H9 (cell line): Measurements from ENCODE around the gene FADD. TPM values are rescaled to one million over a fixed set of nuclear protein-coding genes. Genes with fewer than 3 reads are reported as not detected.
A peak's percentile ranks its signal among the peaks of the same experiment; 100 is the strongest.

Experiments used
- DNase-seq: peaks from one replicate; pipeline ENCODE4 v3.0.0-alpha.2; 2017
- H2AFZ ChIP-seq: one replicate; pipeline ENCODE4 v1.6.1; 2013; ENCODE audit warnings: mild to moderate bottlenecking, low read length, control low read depth, moderate library complexity
- H2AK5ac ChIP-seq: 2 replicates; pipeline ENCODE4 v1.6.1; 2013; ENCODE audit warnings: low read length, control low read depth, mixed read lengths; ENCODE audit not compliant: insufficient read length
- H2BK120ac ChIP-seq: one replicate; pipeline ENCODE4 v1.6.1; 2013; ENCODE audit warnings: low read depth, mild to moderate bottlenecking, low read length, control low read depth, inconsistent platforms; ENCODE audit not compliant: poor library complexity, severe bottlenecking
- H2BK12ac ChIP-seq: 2 replicates; pipeline ENCODE4 v1.6.1; 2013; ENCODE audit warnings: low read length, control low read depth, mixed read lengths, low read depth; ENCODE audit not compliant: insufficient read length
- H2BK15ac ChIP-seq: 2 replicates; pipeline ENCODE4 v1.6.1; 2013; ENCODE audit warnings: low read depth, low read length, control low read depth
- H2BK20ac ChIP-seq: one replicate; pipeline ENCODE4 v1.6.1; 2013; ENCODE audit warnings: low read depth, mild to moderate bottlenecking, low read length, control low read depth, inconsistent platforms; ENCODE audit not compliant: poor library complexity, severe bottlenecking
- H2BK5ac ChIP-seq: 2 replicates; pipeline ENCODE4 v1.6.1; 2013; ENCODE audit warnings: low read length, control low read depth, mixed read lengths; ENCODE audit not compliant: insufficient read length
- H3K14ac ChIP-seq: 2 replicates; pipeline ENCODE4 v1.6.1; 2013; ENCODE audit warnings: low read length, control low read depth; ENCODE audit not compliant: insufficient read depth
- H3K18ac ChIP-seq: 2 replicates; pipeline ENCODE4 v1.6.1; 2013; ENCODE audit warnings: low read depth, mild to moderate bottlenecking, mixed read lengths, low read length, control low read depth; ENCODE audit not compliant: insufficient read length
- H3K23ac ChIP-seq: 2 replicates; pipeline ENCODE4 v1.6.1; 2013; ENCODE audit warnings: low read length, control low read depth, mixed read lengths, low read depth; ENCODE audit not compliant: insufficient read length
- H3K23me2 ChIP-seq: 2 replicates; pipeline ENCODE4 v1.6.1; 2013; ENCODE audit warnings: low read depth, mild to moderate bottlenecking, mixed read lengths, low read length, control low read depth; ENCODE audit not compliant: insufficient read length, poor library complexity, severe bottlenecking
- H3K27ac ChIP-seq: 2 replicates; pipeline ENCODE4 v1.5.1; 2013; ENCODE audit warnings: low read length, control low read depth, mixed read lengths, low read depth; ENCODE audit not compliant: insufficient read length
- H3K27me3 ChIP-seq: 2 replicates; pipeline ENCODE4 v1.6.1; 2013; ENCODE audit warnings: low read length, control low read depth, inconsistent platforms; ENCODE audit not compliant: insufficient read depth
- H3K4ac ChIP-seq: 2 replicates; pipeline ENCODE4 v1.6.1; 2013; ENCODE audit warnings: low read depth, mild to moderate bottlenecking, control low read depth, inconsistent platforms, low read length, moderate library complexity
- H3K4me1 ChIP-seq: 2 replicates; pipeline ENCODE4 v1.6.1; 2013; ENCODE audit warnings: low read length, control low read depth, inconsistent platforms; ENCODE audit not compliant: insufficient read depth
- H3K4me2 ChIP-seq: 2 replicates; pipeline ENCODE4 v1.6.1; 2013; ENCODE audit warnings: low read length, control low read depth, mixed read lengths; ENCODE audit not compliant: insufficient read length, insufficient read depth
- H3K56ac ChIP-seq: 2 replicates; pipeline ENCODE4 v1.6.1; 2013; ENCODE audit warnings: low read depth, mild to moderate bottlenecking, mixed read lengths, low read length, control low read depth; ENCODE audit not compliant: insufficient read length
- H3K79me1 ChIP-seq: 2 replicates; pipeline ENCODE4 v1.6.1; 2013; ENCODE audit warnings: low read depth, mild to moderate bottlenecking, moderate library complexity, low read length, control low read depth, inconsistent platforms; ENCODE audit not compliant: insufficient read depth, poor library complexity, severe bottlenecking
- H3K79me2 ChIP-seq: 2 replicates; pipeline ENCODE4 v1.6.1; 2013; ENCODE audit warnings: low read length, control low read depth, inconsistent platforms; ENCODE audit not compliant: insufficient read depth
- H3K9ac ChIP-seq: 2 replicates; pipeline ENCODE4 v1.6.1; 2013; ENCODE audit warnings: low read length, control low read depth, mixed read lengths; ENCODE audit not compliant: insufficient read length; ENCODE audit errors: extremely low read depth
- H3K9me3 ChIP-seq: one replicate; pipeline ENCODE4 v1.6.1; 2013; ENCODE audit warnings: low read depth, low read length, inconsistent platforms; ENCODE audit not compliant: control insufficient read depth
- H3T11ph ChIP-seq: one replicate; pipeline ENCODE4 v1.6.1; 2013; ENCODE audit warnings: mild to moderate bottlenecking, low read length, control low read depth, inconsistent platforms
- H4K20me1 ChIP-seq: one replicate; pipeline ENCODE4 v1.6.1; 2013; ENCODE audit not compliant: control insufficient read depth, insufficient read length, insufficient read depth
- H4K5ac ChIP-seq: 2 replicates; pipeline ENCODE4 v1.6.1; 2013; ENCODE audit warnings: low read depth, mild to moderate bottlenecking, mixed read lengths, low read length, control low read depth; ENCODE audit not compliant: insufficient read length
- H4K8ac ChIP-seq: replicated peaks from 2 replicates; pipeline ENCODE4 v1.6.1; 2013; ENCODE audit warnings: low read length, control low read depth, mixed read lengths, low read depth; ENCODE audit not compliant: insufficient read length
- H4K91ac ChIP-seq: 2 replicates; pipeline ENCODE4 v1.6.1; 2013; ENCODE audit warnings: low read depth, mild to moderate bottlenecking, moderate library complexity, mixed read lengths, low read length, control low read depth; ENCODE audit not compliant: insufficient read length
- H3K27ac Mint-ChIP-seq, 3 experiments: 2 replicates in 2 of 3; 3 replicates in 1 of 3; pipeline ENCODE4 v1.8.0; 2020 to 2021; ENCODE audit warnings: mixed read lengths in 3 of 3, mild to moderate bottlenecking in 1 of 3, moderate library complexity in 1 of 3
- H3K27me3 Mint-ChIP-seq: 2 replicates; pipeline ENCODE4 v1.8.0; 2021; ENCODE audit warnings: low read depth, mild to moderate bottlenecking, moderate library complexity, mixed read lengths
- H3K36me3 Mint-ChIP-seq, 3 experiments: 2 replicates in 2 of 3; 3 replicates in 1 of 3; pipeline ENCODE4 v1.8.0; 2020 to 2021; ENCODE audit warnings: low read depth in 3 of 3, mixed read lengths in 3 of 3; ENCODE audit not compliant: insufficient read depth in 1 of 3
- H3K4me1 Mint-ChIP-seq, 2 experiments: 2 replicates each; pipeline ENCODE4 v1.8.0; 2020; ENCODE audit warnings: mixed read lengths in 2 of 2
- H3K4me3 Mint-ChIP-seq, 2 experiments: 2 replicates in 1 of 2; 3 replicates in 1 of 2; pipeline ENCODE4 v1.8.0; 2020 to 2021; ENCODE audit warnings: mild to moderate bottlenecking in 2 of 2, mixed read lengths in 2 of 2, moderate library complexity in 1 of 2
- H3K9me3 Mint-ChIP-seq, 2 experiments: 2 replicates in 1 of 2; 3 replicates in 1 of 2; pipeline ENCODE4 v1.8.0; 2020; ENCODE audit warnings: mild to moderate bottlenecking in 2 of 2, mixed read lengths in 2 of 2, moderate library complexity in 1 of 2
- WGBS: extraction: QIAGEN DNeasy Blood & Tissue Kit; methylation state at CpG from one replicate; pipeline ENCODE4 v1.1.7; 2013; ENCODE audit warnings: missing lambda C conversion rate, low lambda C conversion rate, mixed read lengths; ENCODE audit not compliant: insufficient read length; ENCODE audit errors: extremely low coverage; 5-methylcytosine and 5-hydroxymethylcytosine counted together
- total RNA-seq: library from RNA; stranded (reverse); gene quantifications from 2 replicates; pipeline ENCODE4 v1.2.1, GENCODE V29; 2021
- TF ChIP-seq, protein P1 (sequence below): fragments of 200-600 bp; sonication (generic); conservative IDR thresholded peaks from 3 replicates; pipeline ENCODE4 v1.8.0; 2021; ENCODE audit warnings: antibody characterized with exemption, mild to moderate bottlenecking

FADD gene
- total RNA-seq, 1 experiment from 2014 or later, result 51.1 TPM

GRCh38 chr11:70244698-70245097 lies 41.6 kb downstream of the FADD start:
- Histone ChIP-seq H3K18ac (no peak overlapping the region), H4K5ac (no peak overlapping the region), H3K4me1 (no peaks in the 10 kb centered on the region; the same call in 1 of the 2 replicates), H2BK20ac (no peak overlapping the region), H3K23ac (no peak overlapping the region), H3K9me3 (no peaks in the 10 kb centered on the region), H2BK12ac (no peak overlapping the region), H3K9ac (no peak overlapping the region), H4K91ac (no peak overlapping the region), H3K79me1 (no peaks in the 10 kb centered on the region), H4K20me1 (no peaks in the 10 kb centered on the region), H3K56ac (no peak overlapping the region), H3K4ac (no peak overlapping the region), H2BK5ac (no peak overlapping the region), H3K27me3 (no peaks in the 10 kb centered on the region), H3K23me2 (no peaks in the 10 kb centered on the region), H3K14ac (no peak overlapping the region), H3K27ac (no peak overlapping the region), H3T11ph (no peak overlapping the region), H2BK120ac (no peak overlapping the region), H3K79me2 (no peaks in the 10 kb centered on the region), H2BK15ac (no peak overlapping the region), H2AK5ac (no peak overlapping the region), H2AFZ (no peak overlapping the region), H4K8ac (no peak overlapping the region), H3K4me2 (no peak overlapping the region)
- H3K4me1 Mint-ChIP-seq, result peaks cover 4 to 10% of the 10 kb centered on the region in 2 experiments
- peak overlapping the region in 1 of 3 experiments; percentile 57; a peak in 1 of 7 replicates for H3K27ac Mint-ChIP-seq
- DNase-seq, result no peak
- peaks cover 20% of the 10 kb centered on the region for H3K27me3 Mint-ChIP-seq
- H3K36me3 Mint-ChIP-seq, result no peaks in the 10 kb centered on the region
- H3K9me3 Mint-ChIP-seq, result no peaks in the 10 kb centered on the region
- no CpG with 5 or more reads among the region's 7 CpGs for WGBS
- TF ChIP-seq, protein P1, sequence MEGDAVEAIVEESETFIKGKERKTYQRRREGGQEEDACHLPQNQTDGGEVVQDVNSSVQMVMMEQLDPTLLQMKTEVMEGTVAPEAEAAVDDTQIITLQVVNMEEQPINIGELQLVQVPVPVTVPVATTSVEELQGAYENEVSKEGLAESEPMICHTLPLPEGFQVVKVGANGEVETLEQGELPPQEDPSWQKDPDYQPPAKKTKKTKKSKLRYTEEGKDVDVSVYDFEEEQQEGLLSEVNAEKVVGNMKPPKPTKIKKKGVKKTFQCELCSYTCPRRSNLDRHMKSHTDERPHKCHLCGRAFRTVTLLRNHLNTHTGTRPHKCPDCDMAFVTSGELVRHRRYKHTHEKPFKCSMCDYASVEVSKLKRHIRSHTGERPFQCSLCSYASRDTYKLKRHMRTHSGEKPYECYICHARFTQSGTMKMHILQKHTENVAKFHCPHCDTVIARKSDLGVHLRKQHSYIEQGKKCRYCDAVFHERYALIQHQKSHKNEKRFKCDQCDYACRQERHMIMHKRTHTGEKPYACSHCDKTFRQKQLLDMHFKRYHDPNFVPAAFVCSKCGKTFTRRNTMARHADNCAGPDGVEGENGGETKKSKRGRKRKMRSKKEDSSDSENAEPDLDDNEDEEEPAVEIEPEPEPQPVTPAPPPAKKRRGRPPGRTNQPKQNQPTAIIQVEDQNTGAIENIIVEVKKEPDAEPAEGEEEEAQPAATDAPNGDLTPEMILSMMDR, result no peak
- H3K4me3 Mint-ChIP-seq, result no peak overlapping the region
